ENCODE measurements around the gene IL22RA1. TPM values are rescaled to one million over a fixed set of nuclear protein-coding genes. Genes with fewer than 3 reads are reported as not detected.

Gene IL22RA1
- total and polyA plus RNA-seq, 5 donors from 2014 or later: not detected

GRCh38 chr1:24084050-24084449 is 58.9 kb downstream of the IL22RA1 start:
- no peak overlapping the region for H3K4me3 ChIP-seq (ENCODE audit: low read depth, low read length)
- ATAC-seq (ENCODE audit: low read depth in 2 of 2) (no peak), DNase-seq (no peak)
- H3K27me3 Mint-ChIP-seq: peaks cover 10% of the 10 kb centered on the region
- no peaks in the 10 kb centered on the region for H3K36me3 Mint-ChIP-seq
- H3K27me3 ChIP-seq (ENCODE audit: control insufficient read depth, insufficient read depth, low read length): no peaks in the 10 kb centered on the region
- H3K9me3 Mint-ChIP-seq: peaks cover 0 to 2% (median 0%) of the 10 kb centered on the region in 7 donors
- H3K9me3 ChIP-seq (ENCODE audit: control insufficient read depth in 2 of 2, low read length in 2 of 2): no peaks in the 10 kb centered on the region
- H3K27ac ChIP-seq (ENCODE audit: insufficient read depth, low read length, poor library complexity, severe bottlenecking): no peak overlapping the region
- no peaks in the 10 kb centered on the region for H3K36me3 ChIP-seq (ENCODE audit: control insufficient read depth, insufficient read depth, low read length)
- H3K4me1 ChIP-seq (ENCODE audit: control insufficient read depth, insufficient read depth, low read length, poor library complexity, severe bottlenecking): no peaks in the 10 kb centered on the region
- H3K27ac Mint-ChIP-seq: no peak overlapping the region
- no peaks in the 10 kb centered on the region for H3K4me1 Mint-ChIP-seq
- H3K4me3 Mint-ChIP-seq: no peak overlapping the region

GRCh38 chr1:24082372-24082771 is 60.6 kb downstream of the IL22RA1 start:
- Histone ChIP-seq H3K4me1 (ENCODE audit: control insufficient read depth, insufficient read depth, low read length, poor library complexity, severe bottlenecking) (no peaks in the 10 kb centered on the region), H3K27me3 (ENCODE audit: control insufficient read depth, insufficient read depth, low read length) (no peaks in the 10 kb centered on the region), H3K27ac (ENCODE audit: insufficient read depth, low read length, poor library complexity, severe bottlenecking) (no peak overlapping the region), H3K4me3 (ENCODE audit: low read depth, low read length) (no peak overlapping the region), H3K36me3 (ENCODE audit: control insufficient read depth, insufficient read depth, low read length) (no peaks in the 10 kb centered on the region), H3K9me3 (ENCODE audit: control insufficient read depth in 2 of 2, low read length in 2 of 2) (no peaks in the 10 kb centered on the region)
- ATAC-seq (ENCODE audit: low read depth in 2 of 2) (no peak), DNase-seq (no peak)
- no peak overlapping the region for H3K4me3 Mint-ChIP-seq
- H3K27me3 Mint-ChIP-seq: peaks cover 5% of the 10 kb centered on the region
- H3K9me3 Mint-ChIP-seq: peaks cover 0 to 2% (median 0%) of the 10 kb centered on the region in 7 donors
- no peaks in the 10 kb centered on the region for H3K4me1 Mint-ChIP-seq
- no peaks in the 10 kb centered on the region for H3K36me3 Mint-ChIP-seq
- H3K27ac Mint-ChIP-seq: no peak overlapping the region

- Mint-ChIP-seq H3K36me3 (no peaks in the 10 kb centered on the region), H3K27ac (no peak overlapping the region), H3K4me3 (peak overlapping the region in 1 of 4 donors; percentile 41), H3K9me3 (peaks cover 0 to 2% (median 0%) of the 10 kb centered on the region in 7 donors), H3K27me3 (no peaks in the 10 kb centered on the region), H3K4me1 (no peaks in the 10 kb centered on the region)
- Histone ChIP-seq H3K9me3 (ENCODE audit: control insufficient read depth in 2 of 2, low read length in 2 of 2) (no peaks in the 10 kb centered on the region), H3K27me3 (ENCODE audit: control insufficient read depth, insufficient read depth, low read length) (no peaks in the 10 kb centered on the region), H3K4me1 (ENCODE audit: control insufficient read depth, insufficient read depth, low read length, poor library complexity, severe bottlenecking) (no peaks in the 10 kb centered on the region), H3K4me3 (ENCODE audit: low read depth, low read length) (no peak overlapping the region), H3K27ac (ENCODE audit: insufficient read depth, low read length, poor library complexity, severe bottlenecking) (no peak overlapping the region), H3K36me3 (ENCODE audit: control insufficient read depth, insufficient read depth, low read length) (no peaks in the 10 kb centered on the region)
- DNase-seq (no peak), ATAC-seq (ENCODE audit: low read depth in 2 of 2) (no peak)
Observed at GRCh38 chr1:24081190-24081589, 61.8 kb downstream of the IL22RA1 start.

- no peaks in the 10 kb centered on the region for H3K4me1 ChIP-seq (ENCODE audit: control insufficient read depth, insufficient read depth, low read length, poor library complexity, severe bottlenecking)
- H3K4me3 ChIP-seq (ENCODE audit: low read depth, low read length): no peak overlapping the region
- Mint-ChIP-seq H3K27ac (no peak overlapping the region), H3K36me3 (no peaks in the 10 kb centered on the region), H3K4me3 (no peak overlapping the region), H3K9me3 (peaks cover 0 to 2% (median 0%) of the 10 kb centered on the region in 7 donors), H3K27me3 (no peaks in the 10 kb centered on the region), H3K4me1 (no peaks in the 10 kb centered on the region)
- ATAC-seq (ENCODE audit: low read depth in 2 of 2): no peak
- H3K36me3 ChIP-seq (ENCODE audit: control insufficient read depth, insufficient read depth, low read length): no peaks in the 10 kb centered on the region
- no peak for DNase-seq
- no peaks in the 10 kb centered on the region for H3K27me3 ChIP-seq (ENCODE audit: control insufficient read depth, insufficient read depth, low read length)
- no peaks in the 10 kb centered on the region for H3K9me3 ChIP-seq (ENCODE audit: control insufficient read depth in 2 of 2, low read length in 2 of 2)
- no peak overlapping the region for H3K27ac ChIP-seq (ENCODE audit: insufficient read depth, low read length, poor library complexity, severe bottlenecking)
Observed at GRCh38 chr1:24080131-24080530, 62.8 kb downstream of the IL22RA1 start.

- no peak overlapping the region for H3K27ac ChIP-seq (ENCODE audit: insufficient read depth, low read length, poor library complexity, severe bottlenecking)
Observed at GRCh38 chr1:24077278-24077978, 65.5 kb downstream of the IL22RA1 start.

GRCh38 chr1:24075946-24076345 is 67.0 kb downstream of the IL22RA1 start:
- H3K4me3 Mint-ChIP-seq: peak overlapping the region in 1 of 4 donors; percentile 5
- no peak overlapping the region for H3K27ac Mint-ChIP-seq

More at GRCh38 chr1:24077278-24077978, 65.5 kb downstream of the IL22RA1 start:
- H3K36me3 Mint-ChIP-seq: no peaks in the 10 kb centered on the region
- H3K9me3 Mint-ChIP-seq: peaks cover 0 to 2% (median 0%) of the 10 kb centered on the region in 7 donors
- ATAC-seq (ENCODE audit: low read depth in 2 of 2) (no peak), DNase-seq (no peak)
- Histone ChIP-seq H3K27me3 (ENCODE audit: control insufficient read depth, insufficient read depth, low read length) (no peaks in the 10 kb centered on the region), H3K9me3 (ENCODE audit: control insufficient read depth in 2 of 2, low read length in 2 of 2) (no peaks in the 10 kb centered on the region), H3K4me1 (ENCODE audit: control insufficient read depth, insufficient read depth, low read length, poor library complexity, severe bottlenecking) (no peaks in the 10 kb centered on the region), H3K36me3 (ENCODE audit: control insufficient read depth, insufficient read depth, low read length) (no peaks in the 10 kb centered on the region), H3K4me3 (ENCODE audit: low read depth, low read length) (no peak overlapping the region)
- H3K27ac Mint-ChIP-seq: peak overlapping the region in 1 of 3 donors; percentile 84
- H3K4me1 Mint-ChIP-seq: no peaks in the 10 kb centered on the region
- no peaks in the 10 kb centered on the region for H3K27me3 Mint-ChIP-seq
- H3K4me3 Mint-ChIP-seq: no peak overlapping the region

GRCh38 chr1:24075590-24075854 is 67.4 kb downstream of the IL22RA1 start:
- Histone ChIP-seq H3K36me3 (ENCODE audit: control insufficient read depth, insufficient read depth, low read length) (no peaks in the 10 kb centered on the region), H3K27ac (ENCODE audit: insufficient read depth, low read length, poor library complexity, severe bottlenecking) (no peak overlapping the region), H3K9me3 (ENCODE audit: control insufficient read depth in 2 of 2, low read length in 2 of 2) (no peaks in the 10 kb centered on the region), H3K4me3 (ENCODE audit: low read depth, low read length) (no peak overlapping the region), H3K4me1 (ENCODE audit: control insufficient read depth, insufficient read depth, low read length, poor library complexity, severe bottlenecking) (peaks cover 3% of the 10 kb centered on the region), H3K27me3 (ENCODE audit: control insufficient read depth, insufficient read depth, low read length) (no peaks in the 10 kb centered on the region)
- Mint-ChIP-seq H3K27me3 (peaks cover 6% of the 10 kb centered on the region), H3K4me3 (no peak overlapping the region), H3K27ac (no peak overlapping the region), H3K36me3 (no peaks in the 10 kb centered on the region), H3K4me1 (peaks cover 0 to 2% (median 0%) of the 10 kb centered on the region in 4 donors), H3K9me3 (peaks cover 0 to 2% (median 0%) of the 10 kb centered on the region in 7 donors)
- ATAC-seq (ENCODE audit: low read depth in 2 of 2) (no peak), DNase-seq (no peak)

More at GRCh38 chr1:24075946-24076345, 67.0 kb downstream of the IL22RA1 start:
- peaks cover 2% of the 10 kb centered on the region for H3K27me3 Mint-ChIP-seq
- Histone ChIP-seq H3K27me3 (ENCODE audit: control insufficient read depth, insufficient read depth, low read length) (no peaks in the 10 kb centered on the region), H3K9me3 (ENCODE audit: control insufficient read depth in 2 of 2, low read length in 2 of 2) (no peaks in the 10 kb centered on the region), H3K36me3 (ENCODE audit: control insufficient read depth, insufficient read depth, low read length) (no peaks in the 10 kb centered on the region), H3K4me3 (ENCODE audit: low read depth, low read length) (no peak overlapping the region), H3K4me1 (ENCODE audit: control insufficient read depth, insufficient read depth, low read length, poor library complexity, severe bottlenecking) (peaks cover 2% of the 10 kb centered on the region), H3K27ac (ENCODE audit: insufficient read depth, low read length, poor library complexity, severe bottlenecking) (no peak overlapping the region)
- DNase-seq: no peak
- peaks cover 0 to 4% (median 0%) of the 10 kb centered on the region in 7 donors for H3K9me3 Mint-ChIP-seq
- no peaks in the 10 kb centered on the region for H3K36me3 Mint-ChIP-seq
- peaks cover 0 to under 1% (median 0%) of the 10 kb centered on the region in 4 donors for H3K4me1 Mint-ChIP-seq
- no peak for ATAC-seq (ENCODE audit: low read depth in 2 of 2)

All from CD4-positive, CD25-positive, alpha-beta regulatory T cell (primary cell).